Suprapubic skin (tissue), 3 donors: ENCODE data around the gene SAPCD1.

ENCODE experiments used
- CTCF ChIP-seq, 2 donors: fragments of 200-600 bp in 1 of 2; fragments of 450-650 bp in 1 of 2; sonication (generic) in 1 of 2; IDR thresholded peaks; one replicate each; pipeline ENCODE4 v1.5.1; 2016 to 2019; ENCODE audit warnings: antibody characterized with exemption in 2 of 2, mild to moderate bottlenecking in 1 of 2, moderate library complexity in 1 of 2
- EP300 ChIP-seq: sonication (generic); formaldehyde crosslinking; IDR thresholded peaks from one replicate; pipeline ENCODE4 v1.6.1; 2017; ENCODE audit warnings: antibody characterized with exemption

GRCh38 chr6:31722173-31722572 is 40.3 kb upstream of the SAPCD1 start:
- TF ChIP-seq CTCF (IDR thresholded peaks at IDR 0.05) (no peak), EP300 (no peak)
